GM23338 (cell line): ENCODE data around the gene DMBX1. TPM values are rescaled to one million over a fixed set of nuclear protein-coding genes. Genes with fewer than 3 reads are reported as not detected.
A peak's percentile ranks its signal among the peaks of the same experiment; 100 is the strongest.

Experiments
- ATAC-seq: fragments of 200-7000 bp; cut with Tn5 transposase; 3 replicates; pipeline ENCODE4 v1.9.1; 2020
- DNase-seq: peaks from one replicate; pipeline ENCODE4 v3.0.0-alpha.2; 2015; ENCODE audit warnings: low spot score
- H2AFZ ChIP-seq: fragments of 200-600 bp; sonication (generic); 2 replicates; pipeline ENCODE4 v1.8.0; 2016; ENCODE audit warnings: antibody characterized with exemption, mild to moderate bottlenecking, moderate library complexity
- H3F3A ChIP-seq: fragments of 200-600 bp; sonication (generic); replicated peaks from 2 replicates; pipeline ENCODE4 v1.8.0; 2017; ENCODE audit warnings: antibody characterized with exemption, mixed run types, low read depth
- H3K27ac ChIP-seq: fragments of 200-600 bp; sonication (generic); 2 replicates; pipeline ENCODE4 v1.6.1; 2016; ENCODE audit warnings: low read depth
- H3K27me3 ChIP-seq: fragments of 200-600 bp; sonication (generic); 2 replicates; pipeline ENCODE4 v1.8.0; 2016; ENCODE audit warnings: mild to moderate bottlenecking, mixed run types, moderate library complexity; ENCODE audit not compliant: insufficient read depth
- H3K36me3 ChIP-seq: fragments of 200-600 bp; sonication (generic); 2 replicates; pipeline ENCODE4 v1.8.0; 2016; ENCODE audit warnings: mild to moderate bottlenecking; ENCODE audit not compliant: insufficient read depth
- H3K4me1 ChIP-seq: fragments of 200-600 bp; sonication (generic); 2 replicates; pipeline ENCODE4 v1.8.0; 2016; ENCODE audit warnings: mild to moderate bottlenecking, moderate library complexity; ENCODE audit not compliant: insufficient read depth
- H3K4me2 ChIP-seq: fragments of 200-600 bp; sonication (generic); 2 replicates; pipeline ENCODE4 v1.7.1; 2017; ENCODE audit warnings: mixed run types
- H3K4me3 ChIP-seq: fragments of 200-600 bp; sonication (generic); 2 replicates; pipeline ENCODE4 v1.6.1; 2016; ENCODE audit warnings: mixed run types
- H3K79me2 ChIP-seq: fragments of 200-600 bp; sonication (generic); replicated peaks from 2 replicates; pipeline ENCODE4 v1.8.0; 2017; ENCODE audit warnings: mild to moderate bottlenecking; ENCODE audit not compliant: insufficient read depth
- H3K9me2 ChIP-seq: fragments of 200-600 bp; sonication (generic); 2 replicates; pipeline ENCODE4 v1.8.0; 2017; ENCODE audit not compliant: insufficient read depth
- H4K20me1 ChIP-seq: fragments of 200-600 bp; sonication (generic); replicated peaks from 2 replicates; pipeline ENCODE4 v1.8.0; 2017; ENCODE audit warnings: mild to moderate bottlenecking; ENCODE audit not compliant: insufficient read depth
- H3K27ac Mint-ChIP-seq: 2 replicates; pipeline ENCODE4 v1.8.0; 2020; ENCODE audit warnings: inconsistent platforms, mild to moderate bottlenecking, moderate library complexity, mixed read lengths
- H3K27me3 Mint-ChIP-seq: 3 replicates; pipeline ENCODE4 v1.8.0; 2022; ENCODE audit warnings: low read depth, mild to moderate bottlenecking, moderate library complexity, mixed read lengths, inconsistent platforms; ENCODE audit not compliant: insufficient read depth, poor library complexity
- H3K36me3 Mint-ChIP-seq: 3 replicates; pipeline ENCODE4 v1.8.0; 2021; ENCODE audit warnings: low read depth, mild to moderate bottlenecking, inconsistent platforms, moderate library complexity, mixed read lengths
- H3K4me1 Mint-ChIP-seq: 3 replicates; pipeline ENCODE4 v1.8.0; 2020; ENCODE audit warnings: mild to moderate bottlenecking, inconsistent platforms, mixed read lengths
- H3K4me3 Mint-ChIP-seq: 3 replicates; pipeline ENCODE4 v1.8.0; 2021; ENCODE audit warnings: moderate library complexity, mild to moderate bottlenecking, inconsistent platforms, mixed read lengths
- H3K9me3 Mint-ChIP-seq: 3 replicates; pipeline ENCODE4 v1.8.0; 2020; ENCODE audit warnings: moderate library complexity, mild to moderate bottlenecking, inconsistent platforms, mixed read lengths
- CREB1 ChIP-seq: fragments of 250-450 bp; sonication (Bioruptor Pico); IDR thresholded peaks from 2 replicates; pipeline ENCODE4 v1.5.0; 2020; ENCODE audit warnings: low read depth, mild to moderate bottlenecking, moderate library complexity
- EZH2 ChIP-seq: fragments of 200-600 bp; sonication (generic); IDR thresholded peaks from one replicate; pipeline ENCODE4 v1.8.0; 2017; ENCODE audit warnings: antibody characterized with exemption, mild to moderate bottlenecking, low read depth; ENCODE audit not compliant: unreplicated experiment
- EZH2phosphoT487 ChIP-seq: fragments of 200-600 bp; sonication (generic); IDR thresholded peaks from one replicate; pipeline ENCODE4 v1.8.1; 2018; ENCODE audit warnings: antibody characterized with exemption; ENCODE audit not compliant: unreplicated experiment
- JUNB ChIP-seq: IDR thresholded peaks from one replicate; pipeline ENCODE4 v1.6.1; 2016; ENCODE audit warnings: antibody characterized with exemption; ENCODE audit not compliant: unreplicated experiment
- NANOG ChIP-seq: IDR thresholded peaks from 2 replicates; pipeline ENCODE4 v1.6.1; 2016; ENCODE audit warnings: antibody characterized with exemption, borderline replicate concordance
- POLR2AphosphoS5 ChIP-seq: IDR thresholded peaks from 2 replicates; pipeline ENCODE4 v1.6.1; 2016; ENCODE audit warnings: antibody characterized with exemption, low read depth
- STAT1 ChIP-seq: IDR thresholded peaks from one replicate; pipeline ENCODE4 v1.6.1; 2016; ENCODE audit warnings: antibody characterized with exemption; ENCODE audit not compliant: unreplicated experiment
- ZNF114 ChIP-seq: fragments of 250-450 bp; sonication (Bioruptor Pico); IDR thresholded peaks from 2 replicates; pipeline ENCODE4 v1.5.0; 2020; ENCODE audit warnings: mild to moderate bottlenecking, moderate library complexity
- polyA plus RNA-seq: library from polyadenylated mRNA; unstranded; fragments of >200 nt; fragmentation: Nextera tagmentation; extraction: Ambion mirVana; gene quantifications from 2 replicates; pipeline ENCODE4 v1.2.1, GENCODE V29; 2016
- total RNA-seq: library from RNA; depleted of rRNA; stranded (reverse); fragments of >200 nt; shearing (Covaris generic); gene quantifications from 2 replicates; pipeline ENCODE4 v1.2.3, GENCODE V29; 2014
- TF ChIP-seq, protein P1 (sequence below): IDR thresholded peaks from 2 replicates; pipeline ENCODE4 v1.6.1; 2016; ENCODE audit warnings: antibody characterized with exemption
- TF ChIP-seq, protein P2 (sequence below), 2 experiments: fragments of 200-600 bp in 1 of 2; sonication (generic) in 1 of 2; conservative IDR thresholded peaks; 2 replicates each; pipeline versions ENCODE4 v1.5.1 to v1.6.1; 2016 to 2017; ENCODE audit warnings: antibody characterized with exemption in 2 of 2, low read depth in 2 of 2, mild to moderate bottlenecking in 2 of 2, moderate library complexity in 1 of 2
- TF ChIP-seq, protein P3 (sequence below): IDR thresholded peaks from one replicate; pipeline ENCODE4 v1.6.1; 2018; ENCODE audit warnings: antibody characterized with exemption; ENCODE audit not compliant: unreplicated experiment

The DMBX1 gene
- total and polyA plus RNA-seq, 2 experiments from 2014 or later = 0.11 TPM; not detected in 1

DNA sequence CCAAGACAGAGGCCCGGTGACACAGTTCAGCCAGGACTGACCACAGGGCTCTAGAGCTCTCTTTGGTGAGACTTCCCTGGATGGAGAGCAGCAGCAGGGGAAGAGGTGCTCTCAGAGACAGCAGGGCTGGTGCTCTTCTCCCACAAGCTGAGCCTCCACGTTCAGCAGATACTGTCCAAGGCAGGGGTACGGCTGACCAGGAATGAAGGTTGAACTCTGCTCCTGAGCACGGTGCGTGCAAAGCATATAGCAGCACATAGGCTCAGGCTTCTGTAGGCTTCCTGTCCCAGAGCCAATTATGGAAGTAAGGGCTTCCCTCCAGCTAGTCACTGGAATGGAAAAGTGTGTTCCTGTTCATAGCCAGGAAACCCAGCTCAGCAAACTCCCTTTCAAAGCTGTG lies 23.9 kb downstream of the DMBX1 start (continued):
- TF ChIP-seq, protein P1, sequence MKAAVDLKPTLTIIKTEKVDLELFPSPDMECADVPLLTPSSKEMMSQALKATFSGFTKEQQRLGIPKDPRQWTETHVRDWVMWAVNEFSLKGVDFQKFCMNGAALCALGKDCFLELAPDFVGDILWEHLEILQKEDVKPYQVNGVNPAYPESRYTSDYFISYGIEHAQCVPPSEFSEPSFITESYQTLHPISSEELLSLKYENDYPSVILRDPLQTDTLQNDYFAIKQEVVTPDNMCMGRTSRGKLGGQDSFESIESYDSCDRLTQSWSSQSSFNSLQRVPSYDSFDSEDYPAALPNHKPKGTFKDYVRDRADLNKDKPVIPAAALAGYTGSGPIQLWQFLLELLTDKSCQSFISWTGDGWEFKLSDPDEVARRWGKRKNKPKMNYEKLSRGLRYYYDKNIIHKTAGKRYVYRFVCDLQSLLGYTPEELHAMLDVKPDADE = no peak
- TF ChIP-seq, protein P2, sequence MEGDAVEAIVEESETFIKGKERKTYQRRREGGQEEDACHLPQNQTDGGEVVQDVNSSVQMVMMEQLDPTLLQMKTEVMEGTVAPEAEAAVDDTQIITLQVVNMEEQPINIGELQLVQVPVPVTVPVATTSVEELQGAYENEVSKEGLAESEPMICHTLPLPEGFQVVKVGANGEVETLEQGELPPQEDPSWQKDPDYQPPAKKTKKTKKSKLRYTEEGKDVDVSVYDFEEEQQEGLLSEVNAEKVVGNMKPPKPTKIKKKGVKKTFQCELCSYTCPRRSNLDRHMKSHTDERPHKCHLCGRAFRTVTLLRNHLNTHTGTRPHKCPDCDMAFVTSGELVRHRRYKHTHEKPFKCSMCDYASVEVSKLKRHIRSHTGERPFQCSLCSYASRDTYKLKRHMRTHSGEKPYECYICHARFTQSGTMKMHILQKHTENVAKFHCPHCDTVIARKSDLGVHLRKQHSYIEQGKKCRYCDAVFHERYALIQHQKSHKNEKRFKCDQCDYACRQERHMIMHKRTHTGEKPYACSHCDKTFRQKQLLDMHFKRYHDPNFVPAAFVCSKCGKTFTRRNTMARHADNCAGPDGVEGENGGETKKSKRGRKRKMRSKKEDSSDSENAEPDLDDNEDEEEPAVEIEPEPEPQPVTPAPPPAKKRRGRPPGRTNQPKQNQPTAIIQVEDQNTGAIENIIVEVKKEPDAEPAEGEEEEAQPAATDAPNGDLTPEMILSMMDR (conservative IDR thresholded peaks at IDR 0.05; ENCODE audit: low read depth in 2 of 2) = no peak

DNA sequence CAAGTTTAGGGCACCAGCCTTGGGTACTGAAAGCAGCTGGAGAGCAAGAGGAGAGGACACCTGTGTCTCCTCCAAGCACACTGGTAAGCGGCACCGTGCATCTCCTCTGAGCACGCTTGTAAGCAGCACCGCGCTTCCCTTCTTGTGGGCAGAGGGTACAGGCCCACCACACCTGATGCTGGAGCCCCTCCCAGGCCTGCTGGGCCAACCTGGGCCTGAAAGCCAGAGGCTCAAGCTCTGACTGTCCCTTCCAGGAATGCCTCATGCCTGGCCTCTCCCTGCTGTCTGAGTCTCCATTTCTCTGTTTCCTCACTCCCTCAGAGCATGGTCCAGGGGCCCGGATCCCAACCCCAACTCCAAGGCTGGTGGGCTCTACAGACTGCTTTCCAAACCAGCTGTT lies 25.9 kb downstream of the DMBX1 start:
- TF ChIP-seq CREB1 (CRISPR knock-in tag) (no peak), JUNB (no peak)
- H3K27me3 Mint-ChIP-seq = peaks cover 41% of the 10 kb centered on the region

DNA sequence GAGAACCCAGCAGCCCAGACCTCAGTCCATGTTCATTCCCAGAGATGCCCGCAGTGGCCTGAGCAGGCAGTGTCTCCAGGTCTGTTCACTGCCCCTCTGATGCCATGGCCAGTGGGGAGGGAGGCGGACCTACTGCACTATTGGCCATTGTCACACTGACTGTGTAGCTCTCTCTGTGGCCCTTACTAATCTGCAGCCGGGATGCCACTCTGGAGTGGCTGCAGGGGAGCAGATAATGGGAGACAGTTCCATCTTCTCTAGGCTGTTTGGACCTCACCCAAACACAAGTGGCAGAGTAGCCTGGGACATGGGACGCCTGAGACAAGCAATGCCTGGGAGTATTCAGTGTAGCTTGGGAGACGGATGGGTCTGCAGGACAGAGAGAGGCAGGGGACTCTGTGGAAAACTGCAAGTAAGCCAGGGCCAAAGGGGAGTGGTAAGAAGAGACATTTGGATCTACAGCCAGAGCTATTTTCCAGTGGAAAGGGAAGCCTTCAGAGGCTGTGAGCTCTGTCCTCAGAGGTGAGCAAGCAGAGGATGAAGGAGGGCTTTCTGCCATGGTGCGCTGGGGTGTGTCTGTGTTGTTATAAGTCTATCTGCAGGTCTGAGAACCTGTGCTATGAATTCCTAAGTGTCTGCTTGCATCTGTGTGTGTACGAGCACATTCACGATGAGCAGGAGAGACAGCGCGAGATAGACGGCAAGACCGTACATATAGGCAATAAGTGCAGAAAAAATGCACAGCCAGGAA lies 26.7 kb downstream of the DMBX1 start:
- Histone ChIP-seq H3K27me3 (peaks cover 69% of the 10 kb centered on the region), H2AFZ (no peak overlapping the region), H3K4me1 (peaks cover 40% of the 10 kb centered on the region), H3K79me2 (no peaks in the 10 kb centered on the region), H3K4me3 (peak overlapping the region; percentile 41), H3K4me2 (peak overlapping the region; percentile 74), H4K20me1 (no peaks in the 10 kb centered on the region), H3K9me2 (no peaks in the 10 kb centered on the region), H3F3A (0 out of 2 replicates have a peak, but pooled peaks cover 5% of the 10 kb centered on the region), H3K36me3 (no peaks in the 10 kb centered on the region), H3K27ac (no peak overlapping the region)
- H3K4me1 Mint-ChIP-seq = peaks cover 57% of the 10 kb centered on the region
- peaks cover 3% of the 10 kb centered on the region; the same call in 1 of the 3 replicates for H3K9me3 Mint-ChIP-seq
- DNase-seq (no peak), ATAC-seq (no peak)
- peak overlapping the region; percentile 39; the same call in 1 of the 3 replicates for H3K4me3 Mint-ChIP-seq
- no peak overlapping the region for H3K27ac Mint-ChIP-seq
- peaks cover 49% of the 10 kb centered on the region for H3K27me3 Mint-ChIP-seq
- H3K36me3 Mint-ChIP-seq = no peaks in the 10 kb centered on the region
- TF ChIP-seq CREB1 (CRISPR knock-in tag) (no peak), NANOG (no peak), EZH2 (no peak), JUNB (no peak), EZH2phosphoT487 (no peak), ZNF114 (no peak), STAT1 (no peak), POLR2AphosphoS5 (no peak)
- TF ChIP-seq, protein P2 (conservative IDR thresholded peaks at IDR 0.05; ENCODE audit: low read depth in 2 of 2) = no peak
- TF ChIP-seq, protein P3, sequence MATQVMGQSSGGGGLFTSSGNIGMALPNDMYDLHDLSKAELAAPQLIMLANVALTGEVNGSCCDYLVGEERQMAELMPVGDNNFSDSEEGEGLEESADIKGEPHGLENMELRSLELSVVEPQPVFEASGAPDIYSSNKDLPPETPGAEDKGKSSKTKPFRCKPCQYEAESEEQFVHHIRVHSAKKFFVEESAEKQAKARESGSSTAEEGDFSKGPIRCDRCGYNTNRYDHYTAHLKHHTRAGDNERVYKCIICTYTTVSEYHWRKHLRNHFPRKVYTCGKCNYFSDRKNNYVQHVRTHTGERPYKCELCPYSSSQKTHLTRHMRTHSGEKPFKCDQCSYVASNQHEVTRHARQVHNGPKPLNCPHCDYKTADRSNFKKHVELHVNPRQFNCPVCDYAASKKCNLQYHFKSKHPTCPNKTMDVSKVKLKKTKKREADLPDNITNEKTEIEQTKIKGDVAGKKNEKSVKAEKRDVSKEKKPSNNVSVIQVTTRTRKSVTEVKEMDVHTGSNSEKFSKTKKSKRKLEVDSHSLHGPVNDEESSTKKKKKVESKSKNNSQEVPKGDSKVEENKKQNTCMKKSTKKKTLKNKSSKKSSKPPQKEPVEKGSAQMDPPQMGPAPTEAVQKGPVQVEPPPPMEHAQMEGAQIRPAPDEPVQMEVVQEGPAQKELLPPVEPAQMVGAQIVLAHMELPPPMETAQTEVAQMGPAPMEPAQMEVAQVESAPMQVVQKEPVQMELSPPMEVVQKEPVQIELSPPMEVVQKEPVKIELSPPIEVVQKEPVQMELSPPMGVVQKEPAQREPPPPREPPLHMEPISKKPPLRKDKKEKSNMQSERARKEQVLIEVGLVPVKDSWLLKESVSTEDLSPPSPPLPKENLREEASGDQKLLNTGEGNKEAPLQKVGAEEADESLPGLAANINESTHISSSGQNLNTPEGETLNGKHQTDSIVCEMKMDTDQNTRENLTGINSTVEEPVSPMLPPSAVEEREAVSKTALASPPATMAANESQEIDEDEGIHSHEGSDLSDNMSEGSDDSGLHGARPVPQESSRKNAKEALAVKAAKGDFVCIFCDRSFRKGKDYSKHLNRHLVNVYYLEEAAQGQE = no peak
- TF ChIP-seq, protein P1 = no peak

More for the DNA sequence above, 25.9 kb downstream of the DMBX1 start:
- peaks cover 56% of the 10 kb centered on the region for H3K4me1 Mint-ChIP-seq
- H3K36me3 ChIP-seq = no peaks in the 10 kb centered on the region
- H3F3A ChIP-seq = 0 out of 2 replicates have a peak, but pooled peaks cover 5% of the 10 kb centered on the region
- H3K4me3 Mint-ChIP-seq = no peak overlapping the region
- H3K9me3 Mint-ChIP-seq = peaks cover 3% of the 10 kb centered on the region; the same call in 1 of the 3 replicates
- H3K36me3 Mint-ChIP-seq = no peaks in the 10 kb centered on the region
- H3K4me1 ChIP-seq = peaks cover 33% of the 10 kb centered on the region
- no peak for ATAC-seq
- H3K9me2 ChIP-seq = no peaks in the 10 kb centered on the region
- H3K27ac Mint-ChIP-seq = no peak overlapping the region
- no peak overlapping the region for H3K27ac ChIP-seq
- H3K4me2 ChIP-seq = no peak overlapping the region
- DNase-seq = no peak
- H3K27me3 ChIP-seq = peaks cover 62% of the 10 kb centered on the region
- no peaks in the 10 kb centered on the region for H4K20me1 ChIP-seq
- no peak overlapping the region for H3K4me3 ChIP-seq
- H2AFZ ChIP-seq = no peak overlapping the region
- H3K79me2 ChIP-seq = no peaks in the 10 kb centered on the region
